Uterus (tissue), 4 donors: ENCODE data around the gene C19orf44. TPM values are rescaled to one million over a fixed set of nuclear protein-coding genes. Genes with fewer than 3 reads are reported as not detected.
"Not testable (repeated sequence)": the region's sequence is repeated elsewhere in the genome, so short reads cannot be mapped to it uniquely, and the experiment has no call there.

ENCODE experiments used
- DNase-seq, 2 donors: peaks; one replicate each; pipeline ENCODE4 v3.0.0-alpha.2; 2019 to 2020
- H3K27ac ChIP-seq, 2 donors: fragments of 200-600 bp; sonication (generic); 1 replicate in 1 of 2; 2 replicates in 1 of 2; pipeline ENCODE4 v1.5.1; 2016 to 2018
- H3K27me3 ChIP-seq, 2 donors: fragments of 200-600 bp; sonication (generic); one replicate each; pipeline ENCODE4 v1.5.1; 2018 to 2019; ENCODE audit warnings: control low read depth in 1 of 2
- H3K36me3 ChIP-seq, 2 donors: fragments of 200-600 bp; sonication (generic); one replicate each; pipeline ENCODE4 v1.5.1; 2019; ENCODE audit warnings: control low read depth in 1 of 2
- H3K4me1 ChIP-seq, 2 donors: fragments of 200-600 bp; sonication (generic); one replicate each; pipeline ENCODE4 v1.5.1; 2018 to 2019; ENCODE audit warnings: control low read depth in 1 of 2
- H3K4me3 ChIP-seq, 2 donors: fragments of 200-600 bp; sonication (generic); 1 replicate in 1 of 2; 2 replicates in 1 of 2; pipeline ENCODE4 v1.5.1; 2018 to 2019; ENCODE audit warnings: mild to moderate bottlenecking in 1 of 2
- H3K9me3 ChIP-seq, 2 donors: fragments of 200-600 bp; sonication (generic); one replicate each; pipeline ENCODE4 v1.5.1; 2019; ENCODE audit warnings: control low read depth in 1 of 2
- POLR2A ChIP-seq, 2 donors: fragments of 450-650 bp; IDR thresholded peaks; one replicate each; pipeline ENCODE4 v1.6.1; 2016; ENCODE audit warnings: antibody characterized with exemption in 2 of 2, mild to moderate bottlenecking in 1 of 2, moderate library complexity in 1 of 2
- intact Hi-C: fragments of 100-400 bp; cut with DNase I; formaldehyde crosslinking; loops from one replicate; pipeline ENCODE4 v1.15.1; 2023; ENCODE audit warnings: low total_unique reads
- total RNA-seq, 4 donors: library from RNA; depleted of rRNA in 3 of 4; stranded (reverse); fragments of >200 nt in 3 of 4; gene quantifications; one replicate each; pipeline versions ENCODE4 v1.1.0 to v1.2.4, GENCODE V29; 2014 to 2023
- TF ChIP-seq, protein P1 (sequence below), 4 experiments: fragments of 200-600 bp in 2 of 4; fragments of 450-650 bp in 2 of 4; sonication (generic) in 2 of 4; IDR thresholded peaks; one replicate each; pipeline ENCODE4 v1.5.1; 2016 to 2019; ENCODE audit warnings: antibody characterized with exemption in 4 of 4, mild to moderate bottlenecking in 2 of 4, moderate library complexity in 1 of 4
- donor health status: DM: yes; HTN: yes; CAD: no.

The C19orf44 gene
- total RNA-seq, 4 donors from 2014 or later: 0.26 to 11.9 (median 7.5) TPM

DNA sequence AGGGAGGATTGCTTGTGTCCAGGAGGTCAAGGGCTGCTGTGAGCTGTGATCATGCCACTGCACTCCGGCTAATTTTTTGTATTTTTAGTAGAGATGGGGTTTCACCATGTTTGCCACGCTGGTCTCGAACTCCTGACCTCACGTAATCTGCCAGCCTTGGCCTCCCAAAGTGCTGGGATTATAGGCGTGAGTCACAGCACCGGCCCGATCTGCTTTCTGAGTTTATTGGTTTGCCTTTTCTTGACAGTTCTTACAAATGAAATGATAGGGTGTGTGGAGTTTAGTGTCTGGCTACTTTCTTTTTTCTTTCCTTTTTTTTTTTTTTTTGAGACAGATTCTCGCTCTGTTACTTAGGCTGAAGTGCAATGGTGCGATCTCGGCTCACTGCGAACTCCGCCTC lies 848 bp downstream of the C19orf44 start:
- H3K27ac ChIP-seq: peak overlapping the region; percentile 75 to 84
- intact Hi-C loops: no loop called here
- no peaks in the 10 kb centered on the region for H3K9me3 ChIP-seq
- no peak for DNase-seq
- H3K4me1 ChIP-seq: peaks cover 0 to 5% of the 10 kb centered on the region in 2 donors
- H3K36me3 ChIP-seq: no peaks in the 10 kb centered on the region
- H3K27me3 ChIP-seq: no peaks in the 10 kb centered on the region
- peak overlapping the region; percentile 83 to 87 for H3K4me3 ChIP-seq
- TF ChIP-seq, protein P1, sequence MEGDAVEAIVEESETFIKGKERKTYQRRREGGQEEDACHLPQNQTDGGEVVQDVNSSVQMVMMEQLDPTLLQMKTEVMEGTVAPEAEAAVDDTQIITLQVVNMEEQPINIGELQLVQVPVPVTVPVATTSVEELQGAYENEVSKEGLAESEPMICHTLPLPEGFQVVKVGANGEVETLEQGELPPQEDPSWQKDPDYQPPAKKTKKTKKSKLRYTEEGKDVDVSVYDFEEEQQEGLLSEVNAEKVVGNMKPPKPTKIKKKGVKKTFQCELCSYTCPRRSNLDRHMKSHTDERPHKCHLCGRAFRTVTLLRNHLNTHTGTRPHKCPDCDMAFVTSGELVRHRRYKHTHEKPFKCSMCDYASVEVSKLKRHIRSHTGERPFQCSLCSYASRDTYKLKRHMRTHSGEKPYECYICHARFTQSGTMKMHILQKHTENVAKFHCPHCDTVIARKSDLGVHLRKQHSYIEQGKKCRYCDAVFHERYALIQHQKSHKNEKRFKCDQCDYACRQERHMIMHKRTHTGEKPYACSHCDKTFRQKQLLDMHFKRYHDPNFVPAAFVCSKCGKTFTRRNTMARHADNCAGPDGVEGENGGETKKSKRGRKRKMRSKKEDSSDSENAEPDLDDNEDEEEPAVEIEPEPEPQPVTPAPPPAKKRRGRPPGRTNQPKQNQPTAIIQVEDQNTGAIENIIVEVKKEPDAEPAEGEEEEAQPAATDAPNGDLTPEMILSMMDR (IDR thresholded peaks at IDR 0.05): no peak
- TF ChIP-seq POLR2A (IDR thresholded peaks at IDR 0.05): no peak

DNA sequence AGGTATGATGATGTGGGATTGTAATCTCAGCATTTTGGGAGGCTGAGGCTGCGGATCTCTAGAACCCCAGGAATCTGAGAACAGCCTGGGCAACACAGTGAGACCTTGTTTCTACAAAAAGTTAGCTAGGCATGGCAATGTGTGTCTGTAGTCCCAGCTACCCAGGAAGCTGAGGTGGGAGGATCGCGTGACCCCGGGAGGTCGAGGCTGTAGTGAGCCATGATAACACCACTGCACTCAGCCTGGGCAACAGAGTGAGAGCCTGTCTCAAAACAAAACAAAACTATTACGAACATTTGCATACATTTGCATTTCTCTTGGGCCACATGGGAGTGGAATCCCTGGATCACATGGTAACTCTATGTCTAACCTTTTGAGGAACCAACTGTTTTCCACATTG lies 1.6 kb downstream of the C19orf44 start:
- intact Hi-C loops: no loop called here
- H3K36me3 ChIP-seq: no peaks in the 10 kb centered on the region
- peaks cover 0 to 5% of the 10 kb centered on the region in 2 donors for H3K4me1 ChIP-seq
- no peak overlapping the region for H3K4me3 ChIP-seq
- no peak overlapping the region for H3K27ac ChIP-seq
- H3K27me3 ChIP-seq: no peaks in the 10 kb centered on the region
- TF ChIP-seq, protein P1 (IDR thresholded peaks at IDR 0.05): no peak
- no peak for TF ChIP-seq POLR2A (IDR thresholded peaks at IDR 0.05)
- DNase-seq: no peak
- H3K9me3 ChIP-seq: no peaks in the 10 kb centered on the region

DNA sequence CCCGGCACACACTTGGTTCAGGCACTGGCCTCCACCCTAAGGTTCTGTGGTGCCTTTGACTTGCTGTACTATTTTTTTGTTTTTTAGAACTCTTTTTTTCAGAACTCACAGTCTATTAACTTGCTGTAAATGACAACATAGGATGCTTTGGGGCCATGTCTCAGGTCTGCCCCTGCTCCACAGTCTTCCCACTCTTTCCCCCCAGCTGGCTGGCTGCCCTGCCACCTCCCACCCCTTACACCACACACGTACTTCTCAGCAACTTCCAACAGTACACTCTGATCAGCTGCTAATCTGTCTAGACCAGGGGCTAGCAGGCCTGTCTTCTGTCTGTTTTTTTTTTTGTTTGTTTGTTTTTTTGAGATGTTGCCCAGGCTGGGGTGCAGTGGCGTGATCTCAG lies 8.1 kb downstream of the C19orf44 start:
- no peaks in the 10 kb centered on the region for H3K36me3 ChIP-seq
- no peak overlapping the region for H3K27ac ChIP-seq
- TF ChIP-seq, protein P1 (IDR thresholded peaks at IDR 0.05): no peak
- TF ChIP-seq POLR2A (IDR thresholded peaks at IDR 0.05): no peak
- intact Hi-C loops: no loop called here
- H3K27me3 ChIP-seq: no peaks in the 10 kb centered on the region
- H3K4me3 ChIP-seq: no peak overlapping the region
- H3K4me1 ChIP-seq: no peaks in the 10 kb centered on the region
- DNase-seq: no peak
- no peaks in the 10 kb centered on the region for H3K9me3 ChIP-seq

DNA sequence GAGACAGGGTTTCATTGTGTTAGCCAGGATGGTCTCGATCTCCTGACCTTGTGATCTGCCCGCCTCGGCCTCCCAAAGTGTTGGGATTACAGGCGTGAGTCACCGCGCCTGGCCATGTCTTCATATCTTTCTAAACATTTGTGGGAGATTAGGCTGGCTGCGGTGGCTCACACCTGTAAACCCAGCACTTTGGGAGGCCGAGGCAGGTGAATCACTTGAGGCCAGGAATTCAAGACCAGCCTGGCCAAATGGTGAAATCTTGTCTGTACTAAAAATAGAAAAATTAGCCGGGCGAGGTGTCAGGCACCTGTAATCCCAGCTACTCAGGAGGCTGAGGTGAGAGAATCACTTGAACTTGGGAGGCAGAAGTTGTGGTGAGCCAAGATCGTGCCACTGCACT lies 10.0 kb downstream of the C19orf44 start:
- H3K27me3 ChIP-seq, H3K4me1 ChIP-seq, H3K36me3 ChIP-seq, H3K27ac ChIP-seq, DNase-seq, H3K4me3 ChIP-seq, intact Hi-C loops, H3K9me3 ChIP-seq: not testable (repeated sequence)

DNA sequence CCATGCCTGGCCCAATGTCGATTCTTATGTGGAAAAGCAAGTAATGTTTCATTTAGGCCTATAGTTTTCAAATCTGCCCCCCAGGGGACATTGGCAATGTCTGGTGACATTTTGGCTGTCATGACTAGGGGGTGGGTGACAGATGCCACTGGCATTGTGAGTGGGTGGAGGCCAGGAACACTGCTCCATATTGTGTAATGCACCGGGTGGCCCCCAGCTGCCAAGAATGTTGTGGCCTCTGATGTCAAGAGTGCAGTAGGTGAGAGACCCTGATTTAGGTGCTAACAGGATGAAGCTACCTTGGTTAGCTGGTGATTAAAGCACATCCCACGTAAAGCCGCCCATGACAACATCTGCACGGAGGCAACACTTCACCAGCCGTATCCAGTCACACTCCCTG lies 10.8 kb downstream of the C19orf44 start:
- Histone ChIP-seq H3K4me3 (no peak overlapping the region), H3K27me3 (no peaks in the 10 kb centered on the region), H3K27ac (no peak overlapping the region), H3K9me3 (no peaks in the 10 kb centered on the region), H3K4me1 (no peaks in the 10 kb centered on the region), H3K36me3 (no peaks in the 10 kb centered on the region)
- intact Hi-C loops: no loop called here
- no peak for DNase-seq
- TF ChIP-seq, protein P1 (IDR thresholded peaks at IDR 0.05): no peak
- TF ChIP-seq POLR2A (IDR thresholded peaks at IDR 0.05): no peak

DNA sequence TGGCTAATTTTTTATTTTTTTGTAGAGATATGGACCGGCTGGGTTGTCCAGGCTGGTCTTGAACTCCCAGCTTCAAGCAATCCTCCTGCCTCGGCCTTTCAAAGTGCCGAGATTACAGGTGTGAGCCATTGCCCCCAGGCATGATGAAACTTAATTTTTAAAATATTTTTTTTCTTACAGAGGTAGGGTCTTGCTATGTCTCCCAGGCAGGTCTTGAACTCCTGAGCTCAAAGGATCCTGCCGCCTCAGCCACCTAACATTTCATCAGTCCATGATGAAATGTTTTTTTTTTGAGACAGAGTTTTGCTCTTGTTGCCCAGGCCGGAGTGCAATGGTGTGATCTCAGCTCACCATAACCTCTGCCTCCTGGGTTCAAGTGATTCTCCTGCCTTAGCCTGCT lies 12.4 kb downstream of the C19orf44 start:
- no peak for DNase-seq
- H3K4me3 ChIP-seq: no peak overlapping the region
- no peaks in the 10 kb centered on the region for H3K27me3 ChIP-seq
- H3K27ac ChIP-seq: no peak overlapping the region
- no peaks in the 10 kb centered on the region for H3K9me3 ChIP-seq
- no peaks in the 10 kb centered on the region for H3K4me1 ChIP-seq
- no peak for TF ChIP-seq POLR2A (IDR thresholded peaks at IDR 0.05)
- TF ChIP-seq, protein P1 (IDR thresholded peaks at IDR 0.05): no peak
- intact Hi-C loops: no loop called here
- no peaks in the 10 kb centered on the region for H3K36me3 ChIP-seq
